ENCODE measurements around the gene HIVEP3. TPM values are rescaled to one million over a fixed set of nuclear protein-coding genes. Genes with fewer than 3 reads are reported as not detected.

HIVEP3 gene
- total RNA-seq, 1 donor from 2014 or later: 5.7 TPM

GRCh38 chr1:41647221-41648135 is 271.2 kb downstream of the HIVEP3 start:
- no peak overlapping the region for H3K4me3 ChIP-seq
- no peak overlapping the region for H3K27ac ChIP-seq (replicated peaks)
- no peaks in the 10 kb centered on the region for H3K27me3 ChIP-seq (ENCODE audit: low read depth)
- H3K4me1 ChIP-seq: peaks cover 23% of the 10 kb centered on the region
- intact Hi-C loops (cut with micrococcal nuclease): no loop called here
- no peaks in the 10 kb centered on the region for H3K9me3 ChIP-seq (replicated peaks)
- TF ChIP-seq, protein P1, sequence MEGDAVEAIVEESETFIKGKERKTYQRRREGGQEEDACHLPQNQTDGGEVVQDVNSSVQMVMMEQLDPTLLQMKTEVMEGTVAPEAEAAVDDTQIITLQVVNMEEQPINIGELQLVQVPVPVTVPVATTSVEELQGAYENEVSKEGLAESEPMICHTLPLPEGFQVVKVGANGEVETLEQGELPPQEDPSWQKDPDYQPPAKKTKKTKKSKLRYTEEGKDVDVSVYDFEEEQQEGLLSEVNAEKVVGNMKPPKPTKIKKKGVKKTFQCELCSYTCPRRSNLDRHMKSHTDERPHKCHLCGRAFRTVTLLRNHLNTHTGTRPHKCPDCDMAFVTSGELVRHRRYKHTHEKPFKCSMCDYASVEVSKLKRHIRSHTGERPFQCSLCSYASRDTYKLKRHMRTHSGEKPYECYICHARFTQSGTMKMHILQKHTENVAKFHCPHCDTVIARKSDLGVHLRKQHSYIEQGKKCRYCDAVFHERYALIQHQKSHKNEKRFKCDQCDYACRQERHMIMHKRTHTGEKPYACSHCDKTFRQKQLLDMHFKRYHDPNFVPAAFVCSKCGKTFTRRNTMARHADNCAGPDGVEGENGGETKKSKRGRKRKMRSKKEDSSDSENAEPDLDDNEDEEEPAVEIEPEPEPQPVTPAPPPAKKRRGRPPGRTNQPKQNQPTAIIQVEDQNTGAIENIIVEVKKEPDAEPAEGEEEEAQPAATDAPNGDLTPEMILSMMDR (IDR thresholded peaks at IDR 0.05; ENCODE audit: borderline replicate concordance): no peak
- H3K36me3 ChIP-seq: no peaks in the 10 kb centered on the region
- no peak for DNase-seq

DNA sequence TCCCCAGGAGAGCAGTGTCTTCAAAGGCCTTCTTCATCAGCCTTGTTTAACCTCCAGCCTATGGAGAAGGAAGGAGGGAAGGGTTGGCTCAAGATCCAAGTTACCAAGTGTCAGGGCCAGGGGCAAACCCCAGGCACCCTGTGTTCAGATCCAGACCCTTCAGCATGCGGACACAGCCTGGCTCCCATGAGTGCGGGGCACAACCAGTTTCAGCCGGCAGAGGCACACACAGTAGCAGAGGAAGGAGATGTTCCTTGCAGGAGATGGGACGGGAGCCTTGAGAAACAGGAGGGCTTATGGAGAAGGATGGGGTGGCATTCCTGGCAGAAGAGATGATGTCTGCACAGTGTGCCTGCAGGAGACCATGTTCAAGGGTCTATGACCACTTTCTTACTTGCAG is 272.5 kb downstream of the HIVEP3 start:
- TF ChIP-seq, protein P1 (IDR thresholded peaks at IDR 0.05; ENCODE audit: borderline replicate concordance): no peak
- no peak for DNase-seq
- Histone ChIP-seq H3K4me3 (no peak overlapping the region), H3K27me3 (ENCODE audit: low read depth) (no peaks in the 10 kb centered on the region), H3K36me3 (no peaks in the 10 kb centered on the region), H3K9me3 (replicated peaks) (no peaks in the 10 kb centered on the region), H3K27ac (replicated peaks) (no peak overlapping the region), H3K4me1 (peaks cover 23% of the 10 kb centered on the region)
- intact Hi-C loops (cut with micrococcal nuclease): no loop called here

DNA sequence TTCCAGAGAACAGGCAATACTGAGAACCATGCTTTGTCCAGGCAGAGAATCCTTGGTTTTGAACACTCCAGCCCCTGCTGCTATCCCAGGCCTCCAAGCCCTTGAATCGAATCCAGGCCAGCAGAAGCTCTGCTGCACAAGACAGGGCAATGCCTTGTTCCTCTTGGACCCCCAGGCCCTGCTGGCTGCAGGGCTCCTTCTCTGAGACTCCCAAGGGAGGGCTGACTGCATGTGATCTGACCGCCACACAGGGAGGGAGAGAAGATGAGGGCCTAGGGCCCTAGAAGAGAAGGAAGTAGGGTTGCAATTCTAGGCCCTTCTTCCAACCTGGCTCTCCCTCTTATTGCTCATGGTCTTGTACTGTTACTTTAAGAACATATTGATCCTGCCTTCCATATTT is 273.7 kb downstream of the HIVEP3 start:
- Histone ChIP-seq H3K27ac (replicated peaks) (no peak overlapping the region), H3K4me3 (no peak overlapping the region), H3K27me3 (ENCODE audit: low read depth) (no peaks in the 10 kb centered on the region), H3K4me1 (peaks cover 17% of the 10 kb centered on the region), H3K9me3 (replicated peaks) (no peaks in the 10 kb centered on the region), H3K36me3 (no peaks in the 10 kb centered on the region)
- DNase-seq: no peak
- TF ChIP-seq, protein P1 (IDR thresholded peaks at IDR 0.05; ENCODE audit: borderline replicate concordance): no peak
- intact Hi-C loops (cut with micrococcal nuclease): no loop called here

GRCh38 chr1:41642922-41643821 is 275.6 kb downstream of the HIVEP3 start:
- no peak for DNase-seq

GRCh38 chr1:41641941-41642527 is 276.7 kb downstream of the HIVEP3 start:
- H3K4me3 ChIP-seq: no peak overlapping the region
- H3K9me3 ChIP-seq (replicated peaks): no peaks in the 10 kb centered on the region
- intact Hi-C loops (cut with micrococcal nuclease): no loop called here
- no peaks in the 10 kb centered on the region for H3K4me1 ChIP-seq
- H3K36me3 ChIP-seq: no peaks in the 10 kb centered on the region
- H3K27ac ChIP-seq (replicated peaks): no peak overlapping the region
- DNase-seq: no peak
- H3K27me3 ChIP-seq (ENCODE audit: low read depth): no peaks in the 10 kb centered on the region
- TF ChIP-seq, protein P1 (IDR thresholded peaks at IDR 0.05; ENCODE audit: borderline replicate concordance): no peak

More at GRCh38 chr1:41642922-41643821, 275.6 kb downstream of the HIVEP3 start:
- no peaks in the 10 kb centered on the region for H3K27me3 ChIP-seq (ENCODE audit: low read depth)
- TF ChIP-seq, protein P1 (IDR thresholded peaks at IDR 0.05; ENCODE audit: borderline replicate concordance): no peak
- H3K4me3 ChIP-seq: no peak overlapping the region
- intact Hi-C loops (cut with micrococcal nuclease): no loop called here
- H3K4me1 ChIP-seq: no peaks in the 10 kb centered on the region
- H3K9me3 ChIP-seq (replicated peaks): no peaks in the 10 kb centered on the region
- no peak overlapping the region for H3K27ac ChIP-seq (replicated peaks)
- H3K36me3 ChIP-seq: no peaks in the 10 kb centered on the region

All from left ventricle myocardium inferior (tissue), 1 donor.